Tongue (tissue), 2 donors: ENCODE measurements around the gene TRAF3. TPM values are rescaled to one million over a fixed set of nuclear protein-coding genes. Genes with fewer than 3 reads are reported as not detected.

Source experiments
- DNase-seq: peaks from one replicate; pipeline ENCODE4 v3.0.0-alpha.2; 2015
- total RNA-seq: library from RNA; depleted of rRNA; stranded (reverse); fragments of >200 nt; gene quantifications from one replicate; pipeline ENCODE4 v1.2.3, GENCODE V29; 2014

TRAF3 gene
- total RNA-seq, 1 donor from 2014 or later = 27.5 TPM

DNA sequence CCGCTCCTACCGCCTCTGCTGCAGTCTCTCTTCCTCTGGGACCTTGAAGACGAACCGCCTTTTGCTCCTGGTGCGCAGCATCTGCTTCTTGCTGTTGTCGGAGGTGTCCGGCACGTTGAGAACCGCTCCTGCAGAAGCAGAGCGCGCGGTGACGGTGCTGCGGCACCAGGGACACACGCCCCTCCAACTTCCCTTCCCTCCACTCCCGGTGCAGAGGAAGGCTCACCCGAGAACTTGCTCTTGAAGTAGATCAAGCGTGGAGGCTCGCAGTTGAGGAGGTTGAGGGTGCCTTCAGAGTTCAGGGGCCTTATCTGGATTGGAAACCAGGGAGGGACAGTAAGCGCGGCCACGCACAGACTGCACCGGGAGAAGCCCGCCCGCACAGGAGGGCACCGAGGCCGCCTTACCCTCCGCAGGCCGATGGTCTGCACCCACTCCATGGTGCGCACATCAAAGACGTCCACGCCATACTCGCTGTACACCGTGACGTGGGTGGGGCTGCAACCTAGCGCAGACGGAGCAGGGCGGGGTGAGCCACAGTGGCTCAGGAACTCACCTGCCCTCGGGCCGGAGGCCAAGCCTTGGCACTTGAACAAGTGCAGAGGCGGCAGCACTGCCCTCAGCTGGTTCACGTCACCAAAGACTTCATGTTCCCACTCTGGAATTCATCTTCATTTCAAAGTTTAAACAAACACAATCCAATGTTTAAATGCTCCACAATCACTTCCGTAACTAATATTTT lies 162.7 kb downstream of the TRAF3 start:
- no peak for DNase-seq

DNA sequence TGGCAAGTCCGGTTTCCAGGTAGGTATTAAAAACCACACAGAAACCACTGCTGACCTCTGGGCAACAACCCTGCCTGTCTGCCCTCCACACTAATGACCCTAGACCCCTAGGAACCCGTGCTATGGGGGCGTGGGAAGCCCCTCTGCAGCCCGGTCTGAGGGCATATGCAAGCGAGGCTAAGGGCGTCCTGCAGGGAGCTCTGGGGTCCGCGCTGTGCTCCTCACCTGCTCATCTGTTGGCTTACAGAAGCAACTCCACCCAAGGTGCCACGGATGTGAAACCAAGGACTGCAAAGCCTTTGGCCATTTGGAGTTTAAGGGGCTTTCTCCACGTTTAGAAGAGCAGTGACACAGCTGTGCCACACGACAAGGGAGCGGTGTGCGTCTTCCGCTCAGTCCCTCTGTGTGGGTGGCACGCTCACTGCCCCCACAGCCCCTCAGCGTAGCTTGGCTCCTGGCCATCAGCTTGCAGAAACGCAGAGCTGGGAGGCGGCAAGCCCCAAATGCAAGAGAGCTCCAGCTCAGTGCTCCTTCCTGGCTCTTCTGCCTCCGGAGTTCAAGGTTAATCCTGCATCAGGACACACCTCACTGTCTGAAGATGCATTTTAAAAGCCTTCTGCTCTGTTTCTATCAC lies 163.6 kb downstream of the TRAF3 start:
- no peak for DNase-seq

DNA sequence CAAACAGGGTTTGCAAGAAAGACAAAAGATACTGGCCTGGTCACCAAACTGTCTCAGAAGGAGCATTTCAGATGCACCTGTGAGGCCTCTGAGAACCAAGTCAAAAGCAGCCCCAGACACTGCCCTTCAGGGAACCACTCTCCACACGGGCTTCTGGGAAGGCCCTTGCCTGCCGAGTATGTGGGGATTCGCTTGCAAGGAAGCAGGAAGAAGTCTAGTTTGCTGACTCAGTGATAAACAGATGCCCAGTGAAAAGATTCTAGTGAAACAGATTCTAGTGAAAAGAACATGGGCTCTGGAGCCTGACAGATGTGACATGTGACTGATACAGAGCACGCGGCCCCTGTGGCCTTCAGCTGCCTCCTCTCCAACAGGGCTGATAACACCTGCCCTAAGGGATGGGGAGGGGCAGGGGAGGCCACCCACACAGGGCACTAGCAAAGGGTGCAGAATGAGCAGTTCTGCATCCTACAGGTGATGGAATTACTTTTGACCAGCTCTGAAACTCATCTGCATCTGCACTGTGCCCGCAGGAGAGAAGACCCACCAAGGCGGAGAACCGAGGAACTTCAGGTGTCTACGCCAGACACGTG lies 164.3 kb downstream of the TRAF3 start:
- no peak for DNase-seq

GRCh38 chr14:102942069-102942468 lies 164.8 kb downstream of the TRAF3 start:
- no peak for DNase-seq

DNA sequence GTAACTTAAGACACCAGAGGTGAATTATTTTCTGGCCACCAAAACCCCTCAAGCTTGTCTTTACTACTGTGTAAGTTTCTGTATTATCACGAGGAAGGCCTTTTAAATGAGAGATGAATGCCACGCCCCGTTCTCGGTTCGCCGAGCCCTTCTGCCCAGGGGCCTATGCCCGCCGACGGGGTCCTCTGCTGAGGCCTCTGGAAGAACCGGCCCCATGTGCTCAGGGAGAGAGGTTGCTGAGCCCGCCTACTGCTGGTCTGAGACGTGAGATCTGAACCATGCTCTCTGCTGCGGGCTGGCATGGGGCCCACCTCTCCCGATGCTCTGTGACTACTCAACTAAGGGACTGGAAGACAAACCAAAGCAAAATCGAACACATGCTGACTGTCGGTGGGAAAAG lies 166.2 kb downstream of the TRAF3 start:
- DNase-seq = no peak

DNA sequence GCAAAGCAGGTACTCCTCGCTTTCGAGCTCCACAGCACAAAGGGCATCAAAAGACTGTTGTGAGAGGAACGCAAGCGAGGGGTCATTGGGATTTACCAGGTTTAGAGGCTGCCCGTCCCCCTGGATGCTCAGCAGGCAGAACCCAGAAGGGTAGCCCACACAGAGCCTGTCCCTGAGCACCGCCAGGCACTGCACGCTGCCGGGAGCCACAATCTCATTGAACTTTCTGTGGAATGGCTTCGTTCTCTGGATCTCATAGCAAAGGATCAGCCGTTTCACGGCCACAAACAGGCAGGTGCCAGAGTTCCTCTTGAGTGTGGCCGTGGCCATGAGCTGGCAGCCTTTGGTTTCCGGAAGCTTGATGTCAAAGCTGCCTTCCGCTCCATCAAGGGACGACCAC lies 166.7 kb downstream of the TRAF3 start:
- no peak for DNase-seq

GRCh38 chr14:102944448-102945330 lies 167.4 kb downstream of the TRAF3 start:
- DNase-seq = no peak

DNA sequence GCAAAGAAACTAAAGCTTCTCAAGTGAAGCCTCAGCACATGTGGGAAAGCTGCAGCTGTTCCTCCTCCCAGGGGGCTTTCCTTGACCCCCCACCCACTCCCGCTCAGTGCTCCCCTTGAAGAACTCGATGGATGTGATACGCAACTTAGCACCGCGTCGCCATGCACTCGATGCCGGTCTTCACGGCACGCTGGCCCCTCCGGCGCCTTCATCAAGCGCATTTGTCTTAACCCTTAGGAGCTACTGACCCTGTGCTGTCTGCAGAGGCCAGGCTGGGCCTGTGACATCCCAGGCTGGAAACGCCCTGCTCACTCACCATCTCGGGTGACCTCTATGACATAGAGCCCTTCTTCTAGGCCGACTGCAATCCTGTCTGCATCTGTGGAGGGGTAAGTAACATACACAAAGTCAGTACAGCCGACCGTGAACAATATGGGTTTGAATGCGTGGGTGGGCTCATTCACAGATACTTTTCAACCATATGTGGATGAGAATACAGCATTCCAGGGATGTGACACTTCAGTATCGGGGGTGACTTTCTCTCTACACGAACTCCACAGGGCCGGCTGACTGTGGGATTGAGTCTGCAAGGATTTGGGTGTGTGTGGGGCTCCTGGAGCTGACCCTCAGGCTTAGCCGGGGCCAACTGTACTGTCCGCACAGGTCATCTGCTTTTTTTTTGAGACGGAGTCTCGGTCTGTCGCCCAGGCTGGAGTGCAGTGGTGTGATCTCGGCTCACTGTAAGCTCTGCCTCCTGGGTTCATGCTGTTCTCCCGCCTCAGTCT lies 168.3 kb downstream of the TRAF3 start:
- DNase-seq = no peak

DNA sequence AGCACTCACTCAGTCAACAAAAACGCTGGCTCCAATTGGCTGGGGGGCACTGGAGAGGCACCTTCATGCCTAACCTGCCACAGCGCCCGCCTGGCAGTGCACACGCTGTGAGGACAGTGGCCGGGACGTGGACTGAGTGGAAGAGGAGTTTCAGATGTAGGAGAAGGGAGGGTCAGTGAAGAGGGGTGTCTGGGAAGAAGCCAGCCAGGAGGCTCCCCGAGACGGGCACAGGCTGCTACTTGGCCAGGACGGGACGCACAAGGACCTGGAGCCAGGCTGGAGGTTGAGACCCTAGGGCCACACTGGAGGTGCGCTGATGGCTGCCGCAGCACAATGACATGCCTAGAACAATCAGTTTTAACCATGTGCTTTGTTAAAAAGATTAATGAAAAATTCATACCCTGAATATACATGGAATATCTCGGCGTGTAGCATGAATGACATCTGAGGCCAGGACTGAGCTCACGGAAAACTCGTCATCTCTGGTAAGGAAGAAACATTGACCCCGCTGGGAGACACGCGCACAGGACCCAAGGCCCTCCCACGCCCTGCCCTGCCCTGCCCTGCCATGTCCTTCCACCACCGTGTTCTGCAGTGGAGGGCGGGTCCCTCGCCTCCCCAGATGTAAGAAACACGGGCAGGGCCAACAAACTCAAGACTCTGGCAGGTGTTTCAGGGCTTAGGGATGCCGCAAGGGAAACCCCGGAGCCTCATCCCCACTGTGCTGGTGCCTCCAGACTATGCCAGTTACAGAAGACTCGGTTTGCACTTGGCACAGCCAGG lies 170.3 kb downstream of the TRAF3 start:
- DNase-seq = no peak

DNA sequence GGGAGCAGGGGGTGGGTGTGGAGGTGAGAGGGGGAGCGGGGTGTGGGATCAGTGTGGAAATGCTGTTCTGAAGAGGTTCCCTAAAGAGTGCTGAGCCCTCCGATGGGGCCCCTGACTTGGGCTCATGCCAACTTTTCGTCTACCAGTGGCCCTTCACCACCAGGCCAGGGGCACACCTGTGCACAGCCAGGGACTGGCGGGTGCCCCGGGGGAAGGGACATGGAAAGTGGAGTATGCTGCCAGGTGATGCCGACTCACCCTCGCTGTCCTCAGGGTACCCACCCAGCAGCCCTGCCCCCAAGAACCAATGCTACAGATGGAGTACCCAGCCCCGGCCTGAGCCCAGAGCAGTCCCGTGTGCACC lies 171.4 kb downstream of the TRAF3 start:
- DNase-seq = no peak

DNA sequence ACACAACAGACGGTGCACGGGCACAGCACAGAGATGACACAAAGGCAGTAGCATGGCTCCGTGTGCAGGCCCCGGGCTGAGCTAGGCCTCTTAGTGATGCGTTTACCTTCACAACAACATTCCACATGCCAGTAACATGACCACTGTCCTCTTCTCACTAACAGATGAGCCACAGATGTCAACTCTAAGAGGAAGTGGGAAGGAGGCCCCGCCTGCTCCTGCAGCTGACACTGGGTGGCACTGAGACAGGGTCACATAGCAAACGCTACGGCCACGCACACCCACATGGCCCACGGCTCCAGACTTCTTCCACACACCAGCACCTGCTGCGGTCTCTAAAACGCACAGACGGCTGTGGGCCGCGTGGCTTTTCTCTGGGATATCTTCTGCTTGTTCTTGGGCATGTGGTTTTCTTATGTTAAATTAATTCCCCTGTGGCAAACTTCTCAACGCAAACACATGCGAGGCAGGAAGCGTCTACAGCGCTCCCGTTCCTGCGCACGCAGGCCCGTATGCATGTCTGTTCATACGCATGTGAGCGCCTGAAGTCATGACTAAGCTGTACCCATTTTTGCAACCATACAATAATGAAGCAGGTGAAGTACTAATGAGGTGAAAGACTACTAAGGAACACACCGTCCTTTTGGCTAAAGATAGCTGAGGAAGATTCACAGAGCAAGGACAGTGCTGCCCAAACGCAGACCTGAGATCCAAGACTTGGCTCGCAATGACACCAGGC lies 172.0 kb downstream of the TRAF3 start:
- peak; percentile 85 for DNase-seq

DNA sequence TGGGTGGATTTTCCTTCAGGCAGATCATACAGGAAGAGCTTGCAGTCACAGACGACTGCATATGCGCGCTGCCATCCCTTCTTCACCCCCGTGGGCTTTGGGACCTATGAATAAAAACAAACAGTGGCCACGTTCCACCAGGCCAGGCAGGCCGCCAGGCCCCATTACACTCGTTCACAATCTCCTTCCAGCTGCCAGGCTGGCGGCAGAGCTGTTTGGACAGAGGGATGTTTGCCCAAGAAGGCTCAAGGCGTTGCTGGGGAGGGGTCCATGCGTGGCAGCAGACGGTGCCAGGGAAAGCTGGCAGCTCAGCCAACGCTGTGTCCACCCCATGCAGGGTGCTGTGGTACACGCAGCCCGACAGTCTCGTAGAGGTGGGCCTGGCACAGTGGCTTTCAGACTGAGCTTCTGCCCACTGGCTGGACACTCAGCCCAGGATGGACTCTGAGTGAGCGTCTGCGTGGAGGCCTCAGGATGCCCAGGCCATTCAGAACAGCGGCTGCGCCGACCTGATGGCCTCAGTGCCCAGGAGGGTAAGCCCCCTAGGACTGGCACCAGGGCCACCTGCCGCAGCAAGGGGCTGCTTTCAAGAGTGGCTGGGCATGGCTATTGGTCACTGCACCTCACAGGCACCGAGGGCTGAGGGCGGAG lies 172.7 kb downstream of the TRAF3 start:
- DNase-seq = peak; percentile 74

DNA sequence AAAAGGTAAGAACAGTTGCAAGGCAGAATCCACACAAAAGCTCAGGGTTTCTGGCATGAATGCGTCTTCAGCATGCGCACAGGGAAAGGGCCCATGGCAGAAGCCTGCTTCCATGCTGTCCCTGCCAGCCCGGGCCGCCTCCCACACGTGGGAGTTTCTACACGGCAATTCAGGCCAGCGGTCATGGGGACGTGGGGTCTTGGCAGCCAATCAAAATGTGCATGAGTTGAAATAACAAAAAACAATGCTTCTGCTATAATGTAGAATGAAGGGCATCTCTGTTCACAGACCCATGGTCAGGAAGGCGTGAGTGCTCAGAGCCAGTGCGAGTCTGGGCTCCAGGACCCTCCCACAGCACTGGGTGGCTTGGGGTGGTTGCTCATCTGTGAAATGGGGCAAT lies 173.8 kb downstream of the TRAF3 start:
- DNase-seq = no peak

GRCh38 chr14:102951799-102952198 lies 174.6 kb downstream of the TRAF3 start:
- DNase-seq = no peak

GRCh38 chr14:102952276-102952675 lies 175.0 kb downstream of the TRAF3 start:
- no peak for DNase-seq

GRCh38 chr14:102953100-102953499 lies 175.9 kb downstream of the TRAF3 start:
- no peak for DNase-seq

GRCh38 chr14:102954081-102954789 lies 177.0 kb downstream of the TRAF3 start:
- DNase-seq = no peak

DNA sequence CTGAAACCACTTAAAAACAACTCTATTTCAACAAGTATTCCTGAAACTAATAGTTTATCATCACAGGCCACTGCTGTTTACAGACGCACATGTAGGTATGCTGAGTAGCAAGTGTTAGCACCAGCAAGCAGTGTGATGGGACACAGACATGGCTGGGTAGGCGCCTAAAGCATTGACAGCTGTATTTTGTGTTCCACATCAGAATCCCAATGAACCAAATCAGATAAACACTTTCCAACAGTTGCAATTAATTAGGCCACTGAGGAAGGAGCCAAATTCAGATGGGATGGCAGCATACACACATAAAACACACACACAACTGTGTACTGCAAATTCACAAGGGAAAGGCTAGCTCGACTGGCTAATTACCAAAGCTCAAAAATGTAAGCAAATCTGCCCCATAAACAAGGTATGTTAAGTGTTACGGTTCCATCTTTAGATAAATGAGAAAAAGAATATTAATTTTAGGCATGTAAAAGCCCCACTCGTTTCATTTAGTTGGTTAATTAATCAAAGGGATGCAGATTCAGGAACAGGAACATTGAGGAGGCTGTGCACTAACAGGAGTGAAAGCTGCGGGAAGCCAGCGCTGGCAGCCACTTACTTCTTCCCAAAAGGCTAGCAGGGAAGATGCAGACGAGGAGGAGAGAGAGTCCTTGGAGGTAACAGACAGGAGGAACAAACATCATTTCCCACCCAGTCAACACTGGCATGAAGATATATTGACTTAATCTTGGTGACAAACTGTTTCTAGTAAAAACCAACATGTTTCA lies 178.6 kb downstream of the TRAF3 start:
- no peak for DNase-seq
